ENCODE results near the gene EIF5AL1. TPM values are rescaled to one million over a fixed set of nuclear protein-coding genes. Genes with fewer than 3 reads are reported as not detected.

The EIF5AL1 gene
- total and polyA plus RNA-seq, 9 of the 15 experiments (the other 6 are each of a cell fraction or from before 2014, with no cell fraction given) = 0.03 to 3.4 (median 0.53) TPM; not detected in 1

DNA sequence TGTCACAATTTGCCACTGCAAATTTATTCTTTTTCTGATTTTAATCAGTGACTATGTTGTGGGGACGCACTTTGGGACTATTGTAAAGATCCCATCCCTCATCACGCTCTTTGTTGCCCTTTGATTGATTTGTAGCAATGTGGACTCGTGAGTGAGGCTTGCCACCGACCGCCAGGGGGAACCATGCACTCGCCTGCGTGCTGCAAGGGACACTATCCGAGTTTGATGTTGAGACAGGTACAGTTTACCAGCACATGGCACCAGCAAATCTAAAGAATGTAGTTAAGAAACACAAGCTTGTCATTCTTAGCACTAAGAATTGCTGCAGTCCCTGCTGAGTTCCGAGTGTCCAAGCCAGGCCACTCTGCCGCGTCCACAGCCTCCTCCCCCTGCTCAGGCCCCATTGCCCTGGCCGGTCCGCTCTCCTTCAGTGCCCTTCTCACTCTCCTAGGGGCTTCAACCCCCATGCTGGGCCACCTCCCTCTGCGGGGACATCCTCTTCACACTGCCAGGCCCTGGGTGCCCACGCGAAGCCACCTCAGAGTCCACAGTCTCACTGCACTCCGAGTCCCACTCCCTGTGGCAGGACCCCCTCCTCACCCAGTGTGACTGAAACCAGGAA is 49.9 kb downstream of the EIF5AL1 start (continued):
- TF ChIP-seq JUND (IDR thresholded peaks at IDR 0.05; ENCODE audit: borderline replicate concordance, low read depth, low read length) (peak; percentile 25; the same call in 1 of the 2 replicates), JUND (tag; IDR thresholded peaks at IDR 0.05; ENCODE audit: borderline replicate concordance, low read depth, low read length) (no peak), LARP7 (IDR thresholded peaks at IDR 0.05) (no peak), SAP30 (IDR thresholded peaks at IDR 0.05; ENCODE audit: borderline replicate concordance, insufficient read depth, low read depth, low read length, poor library complexity, severe bottlenecking) (no peak), SAFB (IDR thresholded peaks at IDR 0.05; ENCODE audit: borderline replicate concordance, low read depth, low read length) (no peak), STAG1 (CRISPR knock-in tag; IDR thresholded peaks at IDR 0.05; ENCODE audit: borderline replicate concordance) (peak; percentile 84; the same call in 1 of the 2 replicates), ZNF551 (CRISPR knock-in tag; IDR thresholded peaks at IDR 0.05) (no peak), HCFC1 (IDR thresholded peaks at IDR 0.05; ENCODE audit: low read depth, low read length) (no peak), SNRNP70 (optimal IDR thresholded peaks at IDR 0.05; ENCODE audit: low read depth, low read length) (no peak), JUN (IDR thresholded peaks at IDR 0.05; ENCODE audit: borderline replicate concordance, low read depth, low read length) (0 out of 2 replicates have a peak, but pooled peaks have one; percentile 14), JUN (CRISPR knock-in tag; IDR thresholded peaks at IDR 0.05; ENCODE audit: borderline replicate concordance) (no peak), GABPA (tag; conservative IDR thresholded peaks at IDR 0.05; ENCODE audit: low read depth) (no peak), HLTF (IDR thresholded peaks at IDR 0.05) (no peak), SMAD2 (IDR thresholded peaks at IDR 0.05; ENCODE audit: low read depth, low read length) (no peak), ETV1 (tag; conservative IDR thresholded peaks at IDR 0.05; ENCODE audit: low read depth) (no peak), RFX7 (CRISPR knock-in tag; IDR thresholded peaks at IDR 0.05) (no peak), SMC3 (conservative IDR thresholded peaks at IDR 0.05; ENCODE audit: insufficient read depth, low read depth, low read length) (peak; percentile 97), POLR2G (IDR thresholded peaks at IDR 0.05; ENCODE audit: low read depth, low read length) (no peak), SRSF7 (optimal IDR thresholded peaks at IDR 0.05; ENCODE audit: low read depth, low read length) (no peak), ZNF79 (CRISPR knock-in tag; IDR thresholded peaks at IDR 0.05; ENCODE audit: low read depth) (no peak), ZBED1 (IDR thresholded peaks at IDR 0.05) (no peak), ZNF282 (CRISPR knock-in tag; IDR thresholded peaks at IDR 0.05) (no peak)
- TF ChIP-seq, protein P1, sequence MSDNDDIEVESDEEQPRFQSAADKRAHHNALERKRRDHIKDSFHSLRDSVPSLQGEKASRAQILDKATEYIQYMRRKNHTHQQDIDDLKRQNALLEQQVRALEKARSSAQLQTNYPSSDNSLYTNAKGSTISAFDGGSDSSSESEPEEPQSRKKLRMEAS (CRISPR knock-in tag; IDR thresholded peaks at IDR 0.05) = peak; percentile 17; the same call in 1 of the 2 replicates
- TF ChIP-seq, protein P2, sequence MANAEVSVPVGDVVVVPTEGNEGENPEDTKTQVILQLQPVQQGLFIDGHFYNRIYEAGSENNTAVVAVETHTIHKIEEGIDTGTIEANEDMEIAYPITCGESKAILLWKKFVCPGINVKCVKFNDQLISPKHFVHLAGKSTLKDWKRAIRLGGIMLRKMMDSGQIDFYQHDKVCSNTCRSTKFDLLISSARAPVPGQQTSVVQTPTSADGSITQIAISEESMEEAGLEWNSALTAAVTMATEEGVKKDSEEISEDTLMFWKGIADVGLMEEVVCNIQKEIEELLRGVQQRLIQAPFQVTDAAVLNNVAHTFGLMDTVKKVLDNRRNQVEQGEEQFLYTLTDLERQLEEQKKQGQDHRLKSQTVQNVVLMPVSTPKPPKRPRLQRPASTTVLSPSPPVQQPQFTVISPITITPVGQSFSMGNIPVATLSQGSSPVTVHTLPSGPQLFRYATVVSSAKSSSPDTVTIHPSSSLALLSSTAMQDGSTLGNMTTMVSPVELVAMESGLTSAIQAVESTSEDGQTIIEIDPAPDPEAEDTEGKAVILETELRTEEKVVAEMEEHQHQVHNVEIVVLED (CRISPR knock-in tag; IDR thresholded peaks at IDR 0.05) = no peak
- TF ChIP-seq, protein P3, sequence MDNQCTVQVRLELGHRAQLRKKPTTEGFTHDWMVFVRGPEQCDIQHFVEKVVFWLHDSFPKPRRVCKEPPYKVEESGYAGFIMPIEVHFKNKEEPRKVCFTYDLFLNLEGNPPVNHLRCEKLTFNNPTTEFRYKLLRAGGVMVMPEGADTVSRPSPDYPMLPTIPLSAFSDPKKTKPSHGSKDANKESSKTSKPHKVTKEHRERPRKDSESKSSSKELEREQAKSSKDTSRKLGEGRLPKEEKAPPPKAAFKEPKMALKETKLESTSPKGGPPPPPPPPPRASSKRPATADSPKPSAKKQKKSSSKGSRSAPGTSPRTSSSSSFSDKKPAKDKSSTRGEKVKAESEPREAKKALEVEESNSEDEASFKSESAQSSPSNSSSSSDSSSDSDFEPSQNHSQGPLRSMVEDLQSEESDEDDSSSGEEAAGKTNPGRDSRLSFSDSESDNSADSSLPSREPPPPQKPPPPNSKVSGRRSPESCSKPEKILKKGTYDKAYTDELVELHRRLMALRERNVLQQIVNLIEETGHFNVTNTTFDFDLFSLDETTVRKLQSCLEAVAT (IDR thresholded peaks at IDR 0.05) = no peak
- TF ChIP-seq, protein P4, sequence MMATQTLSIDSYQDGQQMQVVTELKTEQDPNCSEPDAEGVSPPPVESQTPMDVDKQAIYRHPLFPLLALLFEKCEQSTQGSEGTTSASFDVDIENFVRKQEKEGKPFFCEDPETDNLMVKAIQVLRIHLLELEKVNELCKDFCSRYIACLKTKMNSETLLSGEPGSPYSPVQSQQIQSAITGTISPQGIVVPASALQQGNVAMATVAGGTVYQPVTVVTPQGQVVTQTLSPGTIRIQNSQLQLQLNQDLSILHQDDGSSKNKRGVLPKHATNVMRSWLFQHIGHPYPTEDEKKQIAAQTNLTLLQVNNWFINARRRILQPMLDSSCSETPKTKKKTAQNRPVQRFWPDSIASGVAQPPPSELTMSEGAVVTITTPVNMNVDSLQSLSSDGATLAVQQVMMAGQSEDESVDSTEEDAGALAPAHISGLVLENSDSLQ (IDR thresholded peaks at IDR 0.05) = peak; percentile 74
